Neural progenitor cell (in vitro differentiated cells): ENCODE data around the gene FFAR3.

ENCODE experiments used
- CTCF ChIP-seq: fragments of 200-600 bp; sonication (generic); IDR thresholded peaks from 2 replicates; pipeline ENCODE4 v1.5.1; 2017; ENCODE audit warnings: antibody characterized with exemption, mild to moderate bottlenecking
- EZH2 ChIP-seq: fragments of 200-600 bp; sonication (generic); IDR thresholded peaks from 2 replicates; pipeline ENCODE4 v1.6.1; 2017; ENCODE audit warnings: antibody characterized with exemption, mild to moderate bottlenecking, moderate library complexity

- TF ChIP-seq CTCF (no peak), EZH2 (no peak)
These were observed 41.7 kb upstream of the FFAR3 start for GRCh38 chr19:35316560-35316959.
